ENCODE measurements around the gene C6orf58. TPM values are rescaled to one million over a fixed set of nuclear protein-coding genes. Genes with fewer than 3 reads are reported as not detected.

Gene C6orf58
- total and polyA plus RNA-seq, 2 experiments from 2014 or later, result not detected

GRCh38 chr6:127608554-127609270, 31.7 kb downstream of the C6orf58 start:
- no peaks in the 10 kb centered on the region for H4K20me1 ChIP-seq (ENCODE audit: insufficient read depth)
- in situ Hi-C loops (cut with MboI), result no loop called here
- H3K9me2 ChIP-seq (ENCODE audit: insufficient read depth), result no peaks in the 10 kb centered on the region
- no peaks in the 10 kb centered on the region for H3K9me3 ChIP-seq (ENCODE audit: low read depth)
- WGBS, 2 experiments (ENCODE audit: low coverage in 1 of 2, low lambda C conversion rate in 2 of 2, missing lambda C conversion rate in 2 of 2), result 47 to 56% methylated on average over 3 of the region's 3 CpGs
- H3K4me3 ChIP-seq, result no peak overlapping the region
- DNase-seq, result no peak
- H3K27ac ChIP-seq, result no peak overlapping the region
- H3K27me3 ChIP-seq (replicated peaks; ENCODE audit: insufficient read depth), result no peaks in the 10 kb centered on the region
- no peaks in the 10 kb centered on the region for H3K36me3 ChIP-seq (ENCODE audit: low read depth)
- no peak for TF ChIP-seq EZH2 (IDR thresholded peaks at IDR 0.05; ENCODE audit: insufficient read depth, poor library complexity, severe bottlenecking)
- no peak overlapping the region for H2AFZ ChIP-seq
- no peaks in the 10 kb centered on the region for H3K79me2 ChIP-seq (ENCODE audit: insufficient read depth)
- no peak overlapping the region for H3K4me2 ChIP-seq (ENCODE audit: unreplicated experiment)
- no peaks in the 10 kb centered on the region for H3F3A ChIP-seq (ENCODE audit: insufficient read depth)
- no peaks in the 10 kb centered on the region for H3K4me1 ChIP-seq (ENCODE audit: insufficient read depth)
- no peak overlapping the region for H3K9ac ChIP-seq

GRCh38 chr6:127618729-127619128, 41.8 kb downstream of the C6orf58 start:
- no peak overlapping the region for H3K4me2 ChIP-seq (ENCODE audit: unreplicated experiment)
- no peaks in the 10 kb centered on the region for H3K36me3 ChIP-seq (ENCODE audit: low read depth)
- H3K9me3 ChIP-seq (ENCODE audit: low read depth), result no peaks in the 10 kb centered on the region
- no peak overlapping the region for H3K9ac ChIP-seq
- H3K4me1 ChIP-seq (ENCODE audit: insufficient read depth), result no peaks in the 10 kb centered on the region
- no peaks in the 10 kb centered on the region for H3K9me2 ChIP-seq (ENCODE audit: insufficient read depth)
- H3K79me2 ChIP-seq (ENCODE audit: insufficient read depth), result no peaks in the 10 kb centered on the region
- no peak overlapping the region for H3K4me3 ChIP-seq
- WGBS, 2 experiments (ENCODE audit: low coverage in 1 of 2, low lambda C conversion rate in 2 of 2, missing lambda C conversion rate in 2 of 2), result 46 to 60% methylated on average over 5 of the region's 5 CpGs
- DNase-seq, result peak; percentile 26
- no peak overlapping the region for H2AFZ ChIP-seq
- H3F3A ChIP-seq (ENCODE audit: insufficient read depth), result no peaks in the 10 kb centered on the region
- no peak for TF ChIP-seq EZH2phosphoT487 (IDR thresholded peaks at IDR 0.05; ENCODE audit: insufficient read depth, low read depth)
- no peak for TF ChIP-seq EZH2 (IDR thresholded peaks at IDR 0.05; ENCODE audit: insufficient read depth, poor library complexity, severe bottlenecking)
- in situ Hi-C loops (cut with MboI), result no loop called here
- H3K27ac ChIP-seq, result no peak overlapping the region
- H3K27me3 ChIP-seq (replicated peaks; ENCODE audit: insufficient read depth), result no peaks in the 10 kb centered on the region
- H4K20me1 ChIP-seq (ENCODE audit: insufficient read depth), result no peaks in the 10 kb centered on the region

- Histone ChIP-seq H3K27me3 (replicated peaks; ENCODE audit: insufficient read depth) (no peaks in the 10 kb centered on the region), H4K20me1 (ENCODE audit: insufficient read depth) (no peaks in the 10 kb centered on the region), H3K27ac (no peak overlapping the region), H3K9me3 (ENCODE audit: low read depth) (no peaks in the 10 kb centered on the region), H3K9ac (no peak overlapping the region), H3F3A (ENCODE audit: insufficient read depth) (no peaks in the 10 kb centered on the region), H3K36me3 (ENCODE audit: low read depth) (no peaks in the 10 kb centered on the region), H3K4me1 (ENCODE audit: insufficient read depth) (0 out of 2 replicates have a peak, but pooled peaks cover 4% of the 10 kb centered on the region), H3K4me2 (ENCODE audit: unreplicated experiment) (no peak overlapping the region), H3K79me2 (ENCODE audit: insufficient read depth) (no peaks in the 10 kb centered on the region), H2AFZ (no peak overlapping the region), H3K9me2 (ENCODE audit: insufficient read depth) (no peaks in the 10 kb centered on the region), H3K4me3 (no peak overlapping the region)
- no peak for TF ChIP-seq EZH2 (IDR thresholded peaks at IDR 0.05; ENCODE audit: insufficient read depth, poor library complexity, severe bottlenecking)
- no peak for TF ChIP-seq EZH2phosphoT487 (IDR thresholded peaks at IDR 0.05; ENCODE audit: insufficient read depth, low read depth)
- peak; percentile 19 for DNase-seq
- in situ Hi-C loops (cut with MboI), result no loop called here
- 33 to 60% methylated on average over 1 of the region's 1 CpG for WGBS, 2 experiments (ENCODE audit: low coverage in 1 of 2, low lambda C conversion rate in 2 of 2, missing lambda C conversion rate in 2 of 2)
These were observed 53.8 kb downstream of the C6orf58 start for GRCh38 chr6:127630800-127631199.

GRCh38 chr6:127634178-127634577, 57.2 kb downstream of the C6orf58 start:
- H3F3A ChIP-seq (ENCODE audit: insufficient read depth), result no peaks in the 10 kb centered on the region
- in situ Hi-C loops (cut with MboI), result no loop called here
- H3K4me3 ChIP-seq, result no peak overlapping the region
- H3K9me2 ChIP-seq (ENCODE audit: insufficient read depth), result no peaks in the 10 kb centered on the region
- H4K20me1 ChIP-seq (ENCODE audit: insufficient read depth), result no peaks in the 10 kb centered on the region
- no peaks in the 10 kb centered on the region for H3K79me2 ChIP-seq (ENCODE audit: insufficient read depth)
- no peak overlapping the region for H3K9ac ChIP-seq
- H3K4me1 ChIP-seq (ENCODE audit: insufficient read depth), result 0 out of 2 replicates have a peak, but pooled peaks cover 4% of the 10 kb centered on the region
- no peak overlapping the region for H3K27ac ChIP-seq
- H3K36me3 ChIP-seq (ENCODE audit: low read depth), result no peaks in the 10 kb centered on the region
- H3K4me2 ChIP-seq (ENCODE audit: unreplicated experiment), result no peak overlapping the region
- no peaks in the 10 kb centered on the region for H3K27me3 ChIP-seq (replicated peaks; ENCODE audit: insufficient read depth)
- no peak overlapping the region for H2AFZ ChIP-seq
- no peaks in the 10 kb centered on the region for H3K9me3 ChIP-seq (ENCODE audit: low read depth)
- DNase-seq, result peak; percentile 7
- TF ChIP-seq EZH2phosphoT487 (IDR thresholded peaks at IDR 0.05; ENCODE audit: insufficient read depth, low read depth), result no peak
- TF ChIP-seq EZH2 (IDR thresholded peaks at IDR 0.05; ENCODE audit: insufficient read depth, poor library complexity, severe bottlenecking), result no peak
